Lung (tissue), 12 donors: ENCODE measurements around the gene TNFRSF8. TPM values are rescaled to one million over a fixed set of nuclear protein-coding genes. Genes with fewer than 3 reads are reported as not detected.

Experiments
- ATAC-seq: fragments of 200-7000 bp; cut with Tn5 transposase; one replicate; pipeline ENCODE4 v1.9.1; 2020; ENCODE audit warnings: moderate number of reproducible peaks; ENCODE audit not compliant: insufficient read depth, low FRiP score
- DNase-seq, 3 donors: peaks; one replicate each; pipeline ENCODE4 v3.0.0-alpha.2; 2013 to 2017
- H3K27ac ChIP-seq, 2 donors: one replicate each; pipeline ENCODE4 v1.5.1; 2013; ENCODE audit warnings: mild to moderate bottlenecking in 2 of 2, moderate library complexity in 2 of 2, control low read depth in 1 of 2, inconsistent platforms in 1 of 2, low read depth in 1 of 2, low read length in 1 of 2
- H3K27me3 ChIP-seq, 3 donors: one replicate each; pipeline ENCODE4 v1.5.1; 2013; ENCODE audit warnings: low read length in 2 of 3; ENCODE audit not compliant: control insufficient read depth in 3 of 3, insufficient read depth in 3 of 3
- H3K36me3 ChIP-seq, 4 donors: one replicate each; pipeline ENCODE4 v1.5.1; 2013; ENCODE audit warnings: low read length in 4 of 4, mild to moderate bottlenecking in 1 of 4, moderate library complexity in 1 of 4; ENCODE audit not compliant: control insufficient read depth in 4 of 4, insufficient read depth in 4 of 4
- H3K4me1 ChIP-seq, 5 donors: one replicate each; pipeline ENCODE4 v1.5.1; 2013; ENCODE audit warnings: low read length in 5 of 5, mild to moderate bottlenecking in 2 of 5, moderate library complexity in 1 of 5; ENCODE audit not compliant: control insufficient read depth in 5 of 5, insufficient read depth in 5 of 5
- H3K4me3 ChIP-seq: one replicate; pipeline ENCODE4 v1.5.1; 2013; ENCODE audit warnings: mild to moderate bottlenecking, control low read depth, moderate library complexity
- H3K9ac ChIP-seq, 2 donors: one replicate each; pipeline ENCODE4 v1.5.1; 2013; ENCODE audit warnings: low read length in 2 of 2, control low read depth in 1 of 2; ENCODE audit not compliant: insufficient read depth in 1 of 2
- H3K9me3 ChIP-seq, 4 donors: one replicate each; pipeline ENCODE4 v1.5.1; 2013; ENCODE audit warnings: low read length in 3 of 4, mild to moderate bottlenecking in 1 of 4, moderate library complexity in 1 of 4; ENCODE audit not compliant: control insufficient read depth in 4 of 4, insufficient read depth in 3 of 4
- WGBS, 2 donors: extraction: QIAGEN DNeasy Blood & Tissue Kit; methylation state at CpG; one replicate each; pipeline ENCODE4 v1.1.7; 2013; 5-methylcytosine and 5-hydroxymethylcytosine counted together
- polyA plus RNA-seq, 2 donors: library from polyadenylated mRNA; stranded (reverse); fragments of 200-250 nt; gene quantifications; one replicate each; pipeline ENCODE4 v1.2.1, GENCODE V29; 2013
- total RNA-seq, 2 donors: library from RNA; depleted of rRNA in 1 of 2; stranded (reverse); fragments of >200 nt in 1 of 2; gene quantifications; one replicate each; pipeline ENCODE4 v1.2.1, GENCODE V29; 2014 to 2021
- TF ChIP-seq, protein P1 (sequence below): IDR thresholded peaks from 2 replicates; pipeline ENCODE4 v1.5.1; 2012; ENCODE audit warnings: mild to moderate bottlenecking; ENCODE audit errors: control extremely low read depth, extremely low read depth
- donor health status: control.
- donor health status: control.
- donor health status: Bipolar disorder and iron deficiency.
- donor health status: healthy.
- donor health status: DM: yes; HTN: yes; CAD: no.

TNFRSF8 gene
- total and polyA plus RNA-seq, 4 donors: 1.6 to 5.3 (median 2.1) TPM

GRCh38 chr1:12048372-12048771 lies 14.7 kb upstream of the TNFRSF8 start:
- H3K36me3 ChIP-seq: no peaks in the 10 kb centered on the region
- no peak overlapping the region for H3K27ac ChIP-seq
- H3K4me1 ChIP-seq: peaks cover 0 to 6% (median 0%) of the 10 kb centered on the region in 5 donors
- peaks cover 0 to 2% (median 0%) of the 10 kb centered on the region in 4 donors for H3K9me3 ChIP-seq
- TF ChIP-seq, protein P1, sequence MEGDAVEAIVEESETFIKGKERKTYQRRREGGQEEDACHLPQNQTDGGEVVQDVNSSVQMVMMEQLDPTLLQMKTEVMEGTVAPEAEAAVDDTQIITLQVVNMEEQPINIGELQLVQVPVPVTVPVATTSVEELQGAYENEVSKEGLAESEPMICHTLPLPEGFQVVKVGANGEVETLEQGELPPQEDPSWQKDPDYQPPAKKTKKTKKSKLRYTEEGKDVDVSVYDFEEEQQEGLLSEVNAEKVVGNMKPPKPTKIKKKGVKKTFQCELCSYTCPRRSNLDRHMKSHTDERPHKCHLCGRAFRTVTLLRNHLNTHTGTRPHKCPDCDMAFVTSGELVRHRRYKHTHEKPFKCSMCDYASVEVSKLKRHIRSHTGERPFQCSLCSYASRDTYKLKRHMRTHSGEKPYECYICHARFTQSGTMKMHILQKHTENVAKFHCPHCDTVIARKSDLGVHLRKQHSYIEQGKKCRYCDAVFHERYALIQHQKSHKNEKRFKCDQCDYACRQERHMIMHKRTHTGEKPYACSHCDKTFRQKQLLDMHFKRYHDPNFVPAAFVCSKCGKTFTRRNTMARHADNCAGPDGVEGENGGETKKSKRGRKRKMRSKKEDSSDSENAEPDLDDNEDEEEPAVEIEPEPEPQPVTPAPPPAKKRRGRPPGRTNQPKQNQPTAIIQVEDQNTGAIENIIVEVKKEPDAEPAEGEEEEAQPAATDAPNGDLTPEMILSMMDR: no peak
- H3K9ac ChIP-seq: no peak overlapping the region
- H3K4me3 ChIP-seq: no peak overlapping the region
- H3K27me3 ChIP-seq: peaks cover 0 to 9% (median 0%) of the 10 kb centered on the region in 3 donors
- DNase-seq (no peak), ATAC-seq (no peak)
- WGBS, 2 donors: 67 to 77% methylated on average over 2 of the region's 2 CpGs

DNA sequence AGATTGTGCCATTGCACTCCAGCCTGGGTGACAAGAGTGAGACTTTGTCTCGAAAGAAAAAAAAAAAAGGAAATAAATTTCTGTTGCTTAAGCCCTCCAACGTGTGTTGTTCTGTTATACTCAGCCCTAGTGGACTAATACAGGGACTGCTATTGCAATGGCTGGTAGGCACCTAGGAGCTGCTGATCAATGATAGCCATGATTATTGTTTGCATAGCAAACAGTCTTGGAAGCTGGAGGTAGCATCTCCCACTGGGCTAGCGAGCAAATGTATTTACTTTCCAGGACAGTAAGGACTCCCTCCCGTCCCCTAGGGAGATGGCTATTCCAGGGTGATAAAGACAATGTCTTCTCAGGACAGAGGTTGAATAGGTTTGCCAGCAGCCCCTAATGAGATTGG lies 13.5 kb upstream of the TNFRSF8 start:
- WGBS, 2 donors: 51 to 62% methylated on average over 4 of the region's 4 CpGs
- H3K36me3 ChIP-seq: no peaks in the 10 kb centered on the region
- H3K4me3 ChIP-seq: no peak overlapping the region
- H3K27ac ChIP-seq: no peak overlapping the region
- DNase-seq: no peak
- H3K4me1 ChIP-seq: peaks cover 0 to 6% (median 0%) of the 10 kb centered on the region in 5 donors
- H3K27me3 ChIP-seq: peaks cover 0 to 9% (median 0%) of the 10 kb centered on the region in 3 donors
- H3K9ac ChIP-seq: no peak overlapping the region
- no peak for ATAC-seq
- TF ChIP-seq, protein P1: no peak
- H3K9me3 ChIP-seq: peaks cover 0 to 2% (median 0%) of the 10 kb centered on the region in 4 donors

- Histone ChIP-seq H3K27me3 (peaks cover 0 to 9% (median 0%) of the 10 kb centered on the region in 3 donors), H3K4me3 (no peak overlapping the region), H3K27ac (no peak overlapping the region), H3K9me3 (peaks cover 0 to 2% (median 0%) of the 10 kb centered on the region in 4 donors), H3K36me3 (no peaks in the 10 kb centered on the region), H3K4me1 (peaks cover 0 to 6% (median 0%) of the 10 kb centered on the region in 5 donors), H3K9ac (no peak overlapping the region)
- TF ChIP-seq, protein P1: no peak
- DNase-seq (no peak), ATAC-seq (no peak)
- WGBS, 2 donors: 86 to 94% methylated on average over 1 of the region's 1 CpG
Measured at GRCh38 chr1:12051361-12051760, 11.7 kb upstream of the TNFRSF8 start.
